ENCODE data around the gene HLX. TPM values are rescaled to one million over a fixed set of nuclear protein-coding genes. Genes with fewer than 3 reads are reported as not detected.

Gene HLX
- total RNA-seq, 1 experiment from 2014 or later, result 1.8 TPM

DNA sequence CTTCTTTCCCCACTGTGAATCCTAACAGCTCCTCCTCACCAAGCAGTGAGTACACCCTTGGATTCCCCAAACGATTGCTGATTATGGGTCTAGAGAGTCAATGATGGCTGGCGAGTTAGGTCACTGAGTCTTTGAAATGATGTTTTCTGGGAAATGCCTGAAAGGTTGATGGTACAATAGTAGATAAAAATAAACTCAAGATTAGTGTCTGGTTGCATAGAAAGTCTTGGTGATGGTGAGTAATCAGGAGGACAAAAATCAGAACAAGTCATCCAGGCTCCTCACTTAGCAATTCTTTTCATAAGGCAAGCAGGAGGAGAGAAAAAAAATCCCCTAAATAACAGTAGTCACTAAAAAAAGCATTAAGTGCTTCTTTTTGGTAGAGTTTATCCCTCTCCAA, 22.6 kb downstream of the HLX start:
- no peaks in the 10 kb centered on the region for H3K9me2 ChIP-seq (ENCODE audit: insufficient read depth)
- intact Hi-C loops (cut with micrococcal nuclease), result loop anchor here (10.0 kb wide), 1 partner anchor 533 kb away; no protein-coding TSS in a partner anchor
- H3K9ac ChIP-seq (ENCODE audit: low read length), result no peak overlapping the region
- ATAC-seq, result no peak
- no TSS peak for BruUV-seq (replicated peaks)
- ChIA-PET RAD21 (ENCODE audit: low non-redundant PET in 1 of 2, low total read pairs in 2 of 2, uncharacterized antibody in 2 of 2, unreplicated experiment in 2 of 2) (no interaction called here), CTCF (interaction anchor here (1.2 kb wide), 1 partner anchor 302 kb away, joined by 4 read pairs; no protein-coding TSS in a partner anchor), POLR2A (no interaction called here)
- H3K4me2 ChIP-seq (ENCODE audit: low read length), result no peak overlapping the region
- H3K79me2 ChIP-seq (ENCODE audit: insufficient read depth, low read length), result no peaks in the 10 kb centered on the region
- H3K27me3 ChIP-seq (ENCODE audit: insufficient read depth, low read length), result no peaks in the 10 kb centered on the region
- H4K20me1 ChIP-seq (ENCODE audit: insufficient read depth), result no peaks in the 10 kb centered on the region
- H3K36me3 ChIP-seq (ENCODE audit: control insufficient read depth in 1 of 2, insufficient read depth in 2 of 2, low read length in 2 of 2), result no peaks in the 10 kb centered on the region
- H3K4me1 ChIP-seq (ENCODE audit: control insufficient read depth in 1 of 2, insufficient read depth in 2 of 2, low read length in 2 of 2), result no peaks in the 10 kb centered on the region
- no peak overlapping the region for H3K4me3 ChIP-seq (replicated peaks in 1 of 2; ENCODE audit: low read depth in 1 of 2, low read length in 2 of 2)
- no peak overlapping the region for H2AFZ ChIP-seq (ENCODE audit: low read depth, low read length, poor library complexity, severe bottlenecking)
- H3K27ac ChIP-seq (ENCODE audit: low read depth, low read length), result no peak overlapping the region
- no peak for TF ChIP-seq EZH2phosphoT487 (IDR thresholded peaks at IDR 0.05; ENCODE audit: borderline replicate concordance)
- no peak for DNase-seq (ENCODE audit: low read depth, low spot score)
- H3K9me3 ChIP-seq (ENCODE audit: control insufficient read depth in 1 of 2, insufficient read depth in 1 of 2, low read depth in 1 of 2, low read length in 2 of 2), result no peaks in the 10 kb centered on the region

DNA sequence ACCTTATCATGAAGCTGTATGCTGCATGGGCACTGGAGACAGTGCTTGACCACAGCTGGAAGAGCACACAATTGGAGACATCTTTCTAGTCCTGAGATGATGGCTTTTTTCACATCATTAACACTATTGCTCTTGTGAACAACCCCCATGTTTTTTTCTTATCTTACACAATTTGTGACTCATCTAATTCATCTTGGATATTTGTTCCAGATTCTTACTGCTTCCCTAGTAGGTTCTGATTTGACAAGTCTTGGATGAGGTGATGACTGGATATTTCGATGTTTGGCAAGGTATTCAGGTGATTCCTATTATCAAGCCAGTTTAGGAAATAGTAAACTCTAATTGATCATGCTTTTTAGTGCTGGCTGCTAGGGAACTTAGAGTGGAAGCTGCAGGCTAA, 23.7 kb downstream of the HLX start:
- ChIA-PET CTCF (no interaction called here), RAD21 (ENCODE audit: low non-redundant PET in 1 of 2, low total read pairs in 2 of 2, uncharacterized antibody in 2 of 2, unreplicated experiment in 2 of 2) (no interaction called here), POLR2A (no interaction called here)
- H3K4me3 ChIP-seq (replicated peaks in 1 of 2; ENCODE audit: low read depth in 1 of 2, low read length in 2 of 2), result no peak overlapping the region
- no peak overlapping the region for H3K27ac ChIP-seq (ENCODE audit: low read depth, low read length)
- no peaks in the 10 kb centered on the region for H3K36me3 ChIP-seq (ENCODE audit: control insufficient read depth in 1 of 2, insufficient read depth in 2 of 2, low read length in 2 of 2)
- H3K9ac ChIP-seq (ENCODE audit: low read length), result no peak overlapping the region
- BruUV-seq (replicated peaks), result no TSS peak
- no peak for ATAC-seq
- H3K27me3 ChIP-seq (ENCODE audit: insufficient read depth, low read length), result no peaks in the 10 kb centered on the region
- H2AFZ ChIP-seq (ENCODE audit: low read depth, low read length, poor library complexity, severe bottlenecking), result no peak overlapping the region
- no peaks in the 10 kb centered on the region for H3K79me2 ChIP-seq (ENCODE audit: insufficient read depth, low read length)
- TF ChIP-seq CBX3 (IDR thresholded peaks at IDR 0.05; ENCODE audit: low read depth), result no peak
- TF ChIP-seq SP1 (IDR thresholded peaks at IDR 0.05; ENCODE audit: low read depth), result no peak
- TF ChIP-seq ZNF274 (IDR thresholded peaks at IDR 0.05; ENCODE audit: low read depth, low read length), result no peak
- no peak for TF ChIP-seq JUND (IDR thresholded peaks at IDR 0.05)
- no peak for TF ChIP-seq FOSL1 (IDR thresholded peaks at IDR 0.05; ENCODE audit: low read depth)
- no peaks in the 10 kb centered on the region for H3K9me3 ChIP-seq (ENCODE audit: control insufficient read depth in 1 of 2, insufficient read depth in 1 of 2, low read depth in 1 of 2, low read length in 2 of 2)
- no peaks in the 10 kb centered on the region for H3K9me2 ChIP-seq (ENCODE audit: insufficient read depth)
- DNase-seq (ENCODE audit: low read depth, low spot score), result no peak
- intact Hi-C loops (cut with micrococcal nuclease), result loop anchor here (10.0 kb wide), 1 partner anchor 532 kb away; no protein-coding TSS in a partner anchor
- no peak overlapping the region for H3K4me2 ChIP-seq (ENCODE audit: low read length)
- no peaks in the 10 kb centered on the region for H3K4me1 ChIP-seq (ENCODE audit: control insufficient read depth in 1 of 2, insufficient read depth in 2 of 2, low read length in 2 of 2)
- H4K20me1 ChIP-seq (ENCODE audit: insufficient read depth), result no peaks in the 10 kb centered on the region

Measured in HCT116 (cell line).